ENCODE results near the gene ZFHX3. TPM values are rescaled to one million over a fixed set of nuclear protein-coding genes. Genes with fewer than 3 reads are reported as not detected.

Gene ZFHX3
- total RNA-seq, 1 experiment from 2014 or later: 1.5 TPM

DNA sequence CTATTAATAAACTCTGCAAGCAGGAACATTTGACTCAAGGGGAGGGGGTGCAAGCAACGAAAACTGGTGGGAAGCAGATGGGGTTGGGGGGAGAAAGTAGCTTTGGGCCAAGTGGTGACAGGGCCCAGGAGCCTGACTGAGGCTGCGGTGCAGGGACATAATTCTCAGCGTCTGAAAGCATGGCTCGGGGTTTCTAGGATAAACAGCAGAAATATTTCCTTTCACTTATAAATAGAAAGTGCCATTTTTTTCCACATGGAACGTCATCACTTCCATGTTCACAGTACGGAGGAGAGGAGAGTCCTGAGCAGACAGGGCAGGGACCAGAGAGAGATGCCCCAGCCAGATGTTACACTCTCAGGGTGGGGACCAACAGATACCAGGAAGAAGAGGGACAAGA lies 197.1 kb downstream of the ZFHX3 start:
- no peak overlapping the region for H2BK5ac ChIP-seq (ENCODE audit: insufficient read length, low read length)
- H2AK5ac ChIP-seq (ENCODE audit: insufficient read length, low read length): no peak overlapping the region
- no peak overlapping the region for H3K23ac ChIP-seq (ENCODE audit: insufficient read length, low read depth, low read length)
- no peak overlapping the region for H3K4ac ChIP-seq (ENCODE audit: low read depth, low read length)
- no peak overlapping the region for H2BK20ac ChIP-seq (ENCODE audit: low read depth, low read length, poor library complexity, severe bottlenecking)
- no peak overlapping the region for H3K14ac ChIP-seq (ENCODE audit: insufficient read depth, low read length)
- H3K9ac ChIP-seq (ENCODE audit: extremely low read depth, insufficient read length, low read length): no peak overlapping the region
- Mint-ChIP-seq H3K36me3 (ENCODE audit: insufficient read depth in 1 of 3, low read depth in 3 of 3) (no peaks in the 10 kb centered on the region), H3K4me1 (peaks cover 27 to 31% of the 10 kb centered on the region in 2 experiments), H3K9me3 (no peaks in the 10 kb centered on the region), H3K4me3 (no peak overlapping the region), H3K27ac (no peak overlapping the region), H3K27me3 (ENCODE audit: low read depth) (peaks cover 4% of the 10 kb centered on the region; the same call in 1 of the 2 replicates)
- H3K18ac ChIP-seq (ENCODE audit: insufficient read length, low read depth, low read length): no peak overlapping the region
- no CpG with 5 or more reads among the region's 6 CpGs for WGBS (ENCODE audit: extremely low coverage, insufficient read length, low lambda C conversion rate)
- no peak overlapping the region for H4K8ac ChIP-seq (replicated peaks; ENCODE audit: insufficient read length, low read depth, low read length)
- H3K27me3 ChIP-seq (ENCODE audit: insufficient read depth, low read length): no peaks in the 10 kb centered on the region
- H2BK12ac ChIP-seq (ENCODE audit: insufficient read length, low read depth, low read length): no peak overlapping the region
- H3K4me2 ChIP-seq (ENCODE audit: insufficient read depth, insufficient read length, low read length): no peak overlapping the region
- H4K20me1 ChIP-seq (ENCODE audit: control insufficient read depth, insufficient read depth, insufficient read length): no peaks in the 10 kb centered on the region
- no peak overlapping the region for H3K27ac ChIP-seq (ENCODE audit: insufficient read length, low read depth, low read length)
- H3K4me1 ChIP-seq (ENCODE audit: insufficient read depth, low read length): peaks cover 3% of the 10 kb centered on the region; the same call in 1 of the 2 replicates
- no peak overlapping the region for H2BK120ac ChIP-seq (ENCODE audit: low read depth, low read length, poor library complexity, severe bottlenecking)
- no peaks in the 10 kb centered on the region for H3K23me2 ChIP-seq (ENCODE audit: insufficient read length, low read depth, low read length, poor library complexity, severe bottlenecking)
- H2AFZ ChIP-seq (ENCODE audit: low read length): no peak overlapping the region
- no peaks in the 10 kb centered on the region for H3K79me1 ChIP-seq (ENCODE audit: insufficient read depth, low read depth, low read length, poor library complexity, severe bottlenecking)
- H3K79me2 ChIP-seq (ENCODE audit: insufficient read depth, low read length): no peaks in the 10 kb centered on the region
- DNase-seq: no peak
- no peak overlapping the region for H4K5ac ChIP-seq (ENCODE audit: insufficient read length, low read depth, low read length)
- H3K9me3 ChIP-seq (ENCODE audit: control insufficient read depth, low read depth, low read length): no peaks in the 10 kb centered on the region
- TF ChIP-seq, protein P1, sequence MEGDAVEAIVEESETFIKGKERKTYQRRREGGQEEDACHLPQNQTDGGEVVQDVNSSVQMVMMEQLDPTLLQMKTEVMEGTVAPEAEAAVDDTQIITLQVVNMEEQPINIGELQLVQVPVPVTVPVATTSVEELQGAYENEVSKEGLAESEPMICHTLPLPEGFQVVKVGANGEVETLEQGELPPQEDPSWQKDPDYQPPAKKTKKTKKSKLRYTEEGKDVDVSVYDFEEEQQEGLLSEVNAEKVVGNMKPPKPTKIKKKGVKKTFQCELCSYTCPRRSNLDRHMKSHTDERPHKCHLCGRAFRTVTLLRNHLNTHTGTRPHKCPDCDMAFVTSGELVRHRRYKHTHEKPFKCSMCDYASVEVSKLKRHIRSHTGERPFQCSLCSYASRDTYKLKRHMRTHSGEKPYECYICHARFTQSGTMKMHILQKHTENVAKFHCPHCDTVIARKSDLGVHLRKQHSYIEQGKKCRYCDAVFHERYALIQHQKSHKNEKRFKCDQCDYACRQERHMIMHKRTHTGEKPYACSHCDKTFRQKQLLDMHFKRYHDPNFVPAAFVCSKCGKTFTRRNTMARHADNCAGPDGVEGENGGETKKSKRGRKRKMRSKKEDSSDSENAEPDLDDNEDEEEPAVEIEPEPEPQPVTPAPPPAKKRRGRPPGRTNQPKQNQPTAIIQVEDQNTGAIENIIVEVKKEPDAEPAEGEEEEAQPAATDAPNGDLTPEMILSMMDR (conservative IDR thresholded peaks at IDR 0.05): no peak
- no peak overlapping the region for H4K91ac ChIP-seq (ENCODE audit: insufficient read length, low read depth, low read length)
- no peak overlapping the region for H3K56ac ChIP-seq (ENCODE audit: insufficient read length, low read depth, low read length)
- no peak overlapping the region for H2BK15ac ChIP-seq (ENCODE audit: low read depth, low read length)
- H3T11ph ChIP-seq (ENCODE audit: low read length): no peak overlapping the region

Data from H9 (cell line).